ENCODE measurements around the gene EQTN. TPM values are rescaled to one million over a fixed set of nuclear protein-coding genes. Genes with fewer than 3 reads are reported as not detected.

The EQTN gene
- total and polyA plus RNA-seq, 2 donors (not counting 1 experiment from before 2014, with no cell fraction given), result 0.58 TPM; not detected in 1

DNA sequence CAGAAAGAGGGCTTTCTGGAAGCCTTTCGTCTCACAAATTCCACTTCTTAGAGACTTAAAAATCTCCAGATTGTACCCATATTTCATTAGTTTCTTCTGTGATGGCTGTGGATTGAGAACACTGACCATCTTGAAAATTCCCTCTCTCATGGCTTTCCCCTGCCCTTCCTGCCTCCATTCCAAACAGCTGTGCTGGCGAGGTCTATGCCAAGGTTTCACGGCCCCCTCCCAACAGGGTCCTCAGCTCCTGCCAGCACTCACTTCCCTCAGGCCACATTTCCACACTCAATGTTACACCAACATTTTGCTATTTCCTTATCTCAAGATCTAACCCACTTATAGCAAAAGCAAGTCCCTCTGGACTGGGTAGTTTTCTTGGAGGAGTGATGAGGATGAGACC, 40.3 kb upstream of the EQTN start:
- Histone ChIP-seq H2AFZ (ENCODE audit: insufficient read depth, low read depth, low read length, poor library complexity, severe bottlenecking) (no peak overlapping the region), H3K79me2 (ENCODE audit: control insufficient read depth, insufficient read depth, low read length) (peaks cover 11% of the 10 kb centered on the region), H4K20me1 (ENCODE audit: control insufficient read depth, insufficient read depth, low read length, poor library complexity, severe bottlenecking) (no peaks in the 10 kb centered on the region), H3K9me3 (ENCODE audit: control extremely low read depth in 1 of 3, control insufficient read depth in 2 of 3, insufficient read depth in 1 of 3, low read length in 2 of 3) (no peaks in the 10 kb centered on the region), H3K4me2 (replicated peaks; ENCODE audit: low read depth, low read length, poor library complexity, severe bottlenecking) (no peak overlapping the region), H3K27me3 (replicated peaks in 1 of 4; ENCODE audit: control extremely low read depth in 1 of 4, control insufficient read depth in 3 of 4, insufficient read depth in 4 of 4, low read length in 3 of 4) (no peaks in the 10 kb centered on the region), H3K4me1 (ENCODE audit: control insufficient read depth in 2 of 2, insufficient read depth in 2 of 2, low read length in 2 of 2) (peaks cover 6 to 20% of the 10 kb centered on the region in 2 donors), H3K4me3 (ENCODE audit: control extremely low read depth in 1 of 5, extremely low read depth in 1 of 5, insufficient read depth in 1 of 5, low read depth in 2 of 5, low read length in 4 of 5) (no peak overlapping the region), H3K9ac (ENCODE audit: low read length) (no peak overlapping the region), H3K27ac (ENCODE audit: low read length in 2 of 2) (no peak overlapping the region), H3K36me3 (replicated peaks in 1 of 2; ENCODE audit: control extremely low read depth in 1 of 2, control insufficient read depth in 1 of 2, extremely low read depth in 1 of 2, insufficient read depth in 2 of 2, low read length in 1 of 2) (peaks cover 0 to 9% of the 10 kb centered on the region in 2 experiments)
- Mint-ChIP-seq H3K9me3 (ENCODE audit: insufficient read depth) (no peaks in the 10 kb centered on the region), H3K4me1 (peaks cover 13% of the 10 kb centered on the region), H3K27ac (no peak overlapping the region), H3K27me3 (no peaks in the 10 kb centered on the region), H3K4me3 (no peak overlapping the region)
- WGBS (ENCODE audit: insufficient coverage), result 100% methylated on average over 2 of the region's 3 CpGs
- ChIA-PET POLR2A (no interaction called here), CTCF (interaction anchor here (0.7 to 10.0 kb wide), 4 partner anchors 17 to 1285 kb away, joined by 3 to 395 read pairs (median 16); partner anchors contain the start of genes IFNK and MOB3B)
- ATAC-seq (ENCODE audit: low read depth) (no peak), DNase-seq (no peak)
- intact Hi-C loops (cut with micrococcal nuclease), result no loop called here
- TF ChIP-seq, protein P1, sequence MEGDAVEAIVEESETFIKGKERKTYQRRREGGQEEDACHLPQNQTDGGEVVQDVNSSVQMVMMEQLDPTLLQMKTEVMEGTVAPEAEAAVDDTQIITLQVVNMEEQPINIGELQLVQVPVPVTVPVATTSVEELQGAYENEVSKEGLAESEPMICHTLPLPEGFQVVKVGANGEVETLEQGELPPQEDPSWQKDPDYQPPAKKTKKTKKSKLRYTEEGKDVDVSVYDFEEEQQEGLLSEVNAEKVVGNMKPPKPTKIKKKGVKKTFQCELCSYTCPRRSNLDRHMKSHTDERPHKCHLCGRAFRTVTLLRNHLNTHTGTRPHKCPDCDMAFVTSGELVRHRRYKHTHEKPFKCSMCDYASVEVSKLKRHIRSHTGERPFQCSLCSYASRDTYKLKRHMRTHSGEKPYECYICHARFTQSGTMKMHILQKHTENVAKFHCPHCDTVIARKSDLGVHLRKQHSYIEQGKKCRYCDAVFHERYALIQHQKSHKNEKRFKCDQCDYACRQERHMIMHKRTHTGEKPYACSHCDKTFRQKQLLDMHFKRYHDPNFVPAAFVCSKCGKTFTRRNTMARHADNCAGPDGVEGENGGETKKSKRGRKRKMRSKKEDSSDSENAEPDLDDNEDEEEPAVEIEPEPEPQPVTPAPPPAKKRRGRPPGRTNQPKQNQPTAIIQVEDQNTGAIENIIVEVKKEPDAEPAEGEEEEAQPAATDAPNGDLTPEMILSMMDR (IDR thresholded peaks at IDR 0.05), result no peak
- no peak for TF ChIP-seq EZH2 (IDR thresholded peaks at IDR 0.05; ENCODE audit: borderline replicate concordance, insufficient read depth, low read depth, low read length, poor library complexity, severe bottlenecking)

DNA sequence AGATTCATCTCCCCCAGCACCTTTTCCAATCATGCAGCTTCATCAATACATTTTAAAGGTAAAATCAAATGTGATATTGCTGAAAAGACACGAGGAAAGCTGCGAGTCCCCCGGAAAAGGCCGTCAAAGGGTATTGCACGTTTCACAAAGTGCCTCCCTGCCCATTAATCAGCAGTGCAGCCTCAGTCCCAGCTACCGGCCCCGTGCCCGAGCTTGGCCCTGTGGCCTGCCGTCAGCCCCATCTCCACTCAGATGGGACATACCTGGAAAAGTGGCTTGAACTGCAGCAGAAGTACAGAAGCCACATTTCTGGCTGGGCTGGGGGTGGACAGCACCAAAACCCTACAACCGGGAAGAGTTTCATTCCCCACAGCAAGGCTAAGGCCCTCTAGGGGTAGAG, 39.9 kb upstream of the EQTN start:
- ATAC-seq (ENCODE audit: low read depth), result no peak
- H3K79me2 ChIP-seq (ENCODE audit: control insufficient read depth, insufficient read depth, low read length), result peaks cover 11% of the 10 kb centered on the region
- no peak overlapping the region for H2AFZ ChIP-seq (ENCODE audit: insufficient read depth, low read depth, low read length, poor library complexity, severe bottlenecking)
- no peak for DNase-seq
- H3K9me3 ChIP-seq (ENCODE audit: control extremely low read depth in 1 of 3, control insufficient read depth in 2 of 3, insufficient read depth in 1 of 3, low read length in 2 of 3), result no peaks in the 10 kb centered on the region
- no peak overlapping the region for H3K27ac ChIP-seq (ENCODE audit: low read length in 2 of 2)
- ChIA-PET CTCF (interaction anchor here (0.7 to 10.0 kb wide), 4 partner anchors 17 to 1285 kb away, joined by 3 to 395 read pairs (median 16); partner anchors contain the start of genes IFNK and MOB3B), POLR2A (no interaction called here)
- no peaks in the 10 kb centered on the region for H4K20me1 ChIP-seq (ENCODE audit: control insufficient read depth, insufficient read depth, low read length, poor library complexity, severe bottlenecking)
- Mint-ChIP-seq H3K4me1 (peaks cover 13% of the 10 kb centered on the region), H3K27me3 (no peaks in the 10 kb centered on the region), H3K9me3 (ENCODE audit: insufficient read depth) (no peaks in the 10 kb centered on the region), H3K27ac (no peak overlapping the region), H3K4me3 (no peak overlapping the region)
- H3K4me1 ChIP-seq (ENCODE audit: control insufficient read depth in 2 of 2, insufficient read depth in 2 of 2, low read length in 2 of 2), result peaks cover 6 to 16% of the 10 kb centered on the region in 2 donors
- H3K4me2 ChIP-seq (replicated peaks; ENCODE audit: low read depth, low read length, poor library complexity, severe bottlenecking), result no peak overlapping the region
- TF ChIP-seq, protein P1 (IDR thresholded peaks at IDR 0.05), result no peak
- TF ChIP-seq EZH2 (IDR thresholded peaks at IDR 0.05; ENCODE audit: borderline replicate concordance, insufficient read depth, low read depth, low read length, poor library complexity, severe bottlenecking), result no peak
- no peak overlapping the region for H3K9ac ChIP-seq (ENCODE audit: low read length)
- 95% methylated on average over 10 of the region's 10 CpGs for WGBS (ENCODE audit: insufficient coverage)
- H3K27me3 ChIP-seq (replicated peaks in 1 of 4; ENCODE audit: control extremely low read depth in 1 of 4, control insufficient read depth in 3 of 4, insufficient read depth in 4 of 4, low read length in 3 of 4), result no peaks in the 10 kb centered on the region
- no peak overlapping the region for H3K4me3 ChIP-seq (ENCODE audit: control extremely low read depth in 1 of 5, extremely low read depth in 1 of 5, insufficient read depth in 1 of 5, low read depth in 2 of 5, low read length in 4 of 5)
- intact Hi-C loops (cut with micrococcal nuclease), result no loop called here
- peaks cover 0 to 9% of the 10 kb centered on the region in 2 experiments for H3K36me3 ChIP-seq (replicated peaks in 1 of 2; ENCODE audit: control extremely low read depth in 1 of 2, control insufficient read depth in 1 of 2, extremely low read depth in 1 of 2, insufficient read depth in 2 of 2, low read length in 1 of 2)
